Fibroblast of upper back skin (primary cell): Measurements from ENCODE around the gene NAT9.

Experiments
- DNase-seq: peaks from one replicate; pipeline ENCODE4 v3.0.0-alpha.2; 2013

Gene NAT9

DNA sequence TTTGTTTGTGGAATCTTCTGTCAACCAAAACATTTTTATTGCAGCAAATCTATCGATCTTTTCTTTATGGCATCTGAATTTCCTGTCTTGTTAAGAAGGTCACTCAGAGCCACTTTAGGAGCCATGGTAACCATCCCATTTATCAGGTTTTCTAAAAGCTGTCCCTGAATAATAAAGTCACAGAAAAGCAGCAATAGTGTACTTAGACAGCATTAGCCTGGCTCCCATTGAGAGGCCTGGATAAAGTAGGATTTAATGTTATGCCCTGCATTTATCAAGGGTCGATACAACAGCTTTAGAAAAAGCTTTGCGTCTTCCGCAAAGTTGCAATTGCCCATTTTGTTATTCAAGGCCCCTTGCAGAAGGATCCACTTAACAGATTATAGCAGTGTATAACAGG is 53.4 kb downstream of the NAT9 start:
- no peak for DNase-seq
